Astrocyte (in vitro differentiated cells and primary cell): Measurements from ENCODE around the gene SLC7A10. TPM values are rescaled to one million over a fixed set of nuclear protein-coding genes. Genes with fewer than 3 reads are reported as not detected.

Experiments
- DNase-seq: peaks from one replicate; pipeline ENCODE4 v3.0.0-alpha.2; 2010; ENCODE audit warnings: low read depth
- FAIRE-seq: peaks from 2 replicates; lab custom pipeline; 2011; peaks lifted over from hg19 to GRCh38; lab: Jason Lieb, UNC
- H2AFZ ChIP-seq: 2 replicates; pipeline ENCODE4 v1.6.0; 2012; ENCODE audit warnings: low read depth, low read length, inconsistent platforms
- H3K27ac ChIP-seq: 2 replicates; pipeline ENCODE4 v1.5.1; 2011; ENCODE audit warnings: low read depth, low read length, inconsistent platforms
- H3K27me3 ChIP-seq: 2 replicates; pipeline ENCODE4 v1.6.0; 2011; ENCODE audit warnings: low read length, inconsistent platforms; ENCODE audit not compliant: insufficient read depth
- H3K36me3 ChIP-seq: 2 replicates; pipeline ENCODE4 v1.5.1; 2011; ENCODE audit warnings: low read length, inconsistent platforms; ENCODE audit not compliant: insufficient read depth
- H3K4me1 ChIP-seq: 2 replicates; pipeline ENCODE4 v1.5.1; 2011; ENCODE audit warnings: low read length, inconsistent platforms; ENCODE audit not compliant: insufficient read depth
- H3K4me2 ChIP-seq: 2 replicates; pipeline ENCODE4 v1.6.0; 2012; ENCODE audit warnings: low read length, inconsistent platforms
- H3K4me3 ChIP-seq: 2 replicates; pipeline ENCODE4 v1.5.1; 2011; ENCODE audit warnings: low read depth, mild to moderate bottlenecking, low read length, inconsistent platforms; ENCODE audit not compliant: insufficient read depth
- H3K79me2 ChIP-seq: 2 replicates; pipeline ENCODE4 v1.6.0; 2012; ENCODE audit warnings: mild to moderate bottlenecking, low read length, inconsistent platforms; ENCODE audit not compliant: insufficient read depth
- H3K9ac ChIP-seq: 2 replicates; pipeline ENCODE4 v1.6.0; 2012; ENCODE audit warnings: mild to moderate bottlenecking, low read length, inconsistent platforms
- H3K9me3 ChIP-seq: 2 replicates; pipeline ENCODE4 v1.5.1; 2012; ENCODE audit warnings: low read depth, mild to moderate bottlenecking, low read length, inconsistent platforms; ENCODE audit not compliant: insufficient read depth
- H4K20me1 ChIP-seq: 2 replicates; pipeline ENCODE4 v1.6.0; 2012; ENCODE audit warnings: low read length, inconsistent platforms; ENCODE audit not compliant: insufficient read depth
- H3K27ac Mint-ChIP-seq: one replicate; pipeline ENCODE4 v1.8.0; 2021; ENCODE audit warnings: mild to moderate bottlenecking, mixed read lengths; ENCODE audit not compliant: unreplicated experiment
- H3K27me3 Mint-ChIP-seq: one replicate; pipeline ENCODE4 v1.8.0; 2021; ENCODE audit warnings: low read depth, mixed read lengths; ENCODE audit not compliant: unreplicated experiment
- H3K36me3 Mint-ChIP-seq: one replicate; pipeline ENCODE4 v1.8.0; 2021; ENCODE audit warnings: low read depth, mixed read lengths; ENCODE audit not compliant: unreplicated experiment
- H3K4me1 Mint-ChIP-seq: one replicate; pipeline ENCODE4 v1.8.0; 2021; ENCODE audit warnings: low read depth, mixed read lengths; ENCODE audit not compliant: unreplicated experiment
- H3K4me3 Mint-ChIP-seq: one replicate; pipeline ENCODE4 v1.8.0; 2021; ENCODE audit warnings: mild to moderate bottlenecking, moderate library complexity, mixed read lengths; ENCODE audit not compliant: unreplicated experiment
- H3K9me3 Mint-ChIP-seq: one replicate; pipeline ENCODE4 v1.8.0; 2021; ENCODE audit warnings: mild to moderate bottlenecking, mixed read lengths; ENCODE audit not compliant: unreplicated experiment
- CTCF ChIP-seq: IDR thresholded peaks from 2 replicates; pipeline ENCODE4 v1.5.1; 2011; ENCODE audit warnings: low read depth, mild to moderate bottlenecking, inconsistent platforms, low read length, moderate library complexity; ENCODE audit not compliant: insufficient read depth
- EZH2 ChIP-seq: IDR thresholded peaks from 2 replicates; pipeline ENCODE4 v1.6.1; 2012; ENCODE audit warnings: mild to moderate bottlenecking, low read length, inconsistent platforms; ENCODE audit not compliant: insufficient read depth
- total RNA-seq: library from RNA; stranded (reverse); gene quantifications from 2 replicates; pipeline ENCODE4 v1.2.1, GENCODE V29; 2021

SLC7A10 gene
- total RNA-seq, 1 donor from 2014 or later = 0.61 TPM

- Histone ChIP-seq H3K4me1 (peaks cover 10% of the 10 kb centered on the region), H3K36me3 (no peaks in the 10 kb centered on the region), H3K27me3 (no peaks in the 10 kb centered on the region), H3K4me2 (no peak overlapping the region), H3K27ac (no peak overlapping the region), H3K4me3 (no peak overlapping the region), H3K79me2 (no peaks in the 10 kb centered on the region), H3K9ac (no peak overlapping the region), H4K20me1 (no peaks in the 10 kb centered on the region), H2AFZ (no peak overlapping the region), H3K9me3 (no peaks in the 10 kb centered on the region)
- no peak for DNase-seq
- no peaks in the 10 kb centered on the region for H3K36me3 Mint-ChIP-seq
- TF ChIP-seq CTCF = no peak
- TF ChIP-seq EZH2 = no peak
- no peak overlapping the region for H3K27ac Mint-ChIP-seq
- H3K4me1 Mint-ChIP-seq = peaks cover 7% of the 10 kb centered on the region
- no peak for FAIRE-seq
- no peaks in the 10 kb centered on the region for H3K9me3 Mint-ChIP-seq
- H3K4me3 Mint-ChIP-seq = no peak overlapping the region
- peaks cover 17% of the 10 kb centered on the region for H3K27me3 Mint-ChIP-seq
Measured at GRCh38 chr19:33271246-33272021, 45.8 kb upstream of the SLC7A10 start.

GRCh38 chr19:33270769-33271168 is 45.1 kb upstream of the SLC7A10 start:
- H3K9me3 ChIP-seq = no peaks in the 10 kb centered on the region
- Mint-ChIP-seq H3K4me3 (peak overlapping the region; percentile 40), H3K4me1 (peaks cover 7% of the 10 kb centered on the region), H3K27me3 (peaks cover 21% of the 10 kb centered on the region), H3K27ac (no peak overlapping the region), H3K36me3 (no peaks in the 10 kb centered on the region), H3K9me3 (no peaks in the 10 kb centered on the region)
- H3K4me2 ChIP-seq = no peak overlapping the region
- H2AFZ ChIP-seq = no peak overlapping the region
- H3K27me3 ChIP-seq = no peaks in the 10 kb centered on the region
- no peak for TF ChIP-seq CTCF
- no peak for TF ChIP-seq EZH2
- no peak overlapping the region for H3K27ac ChIP-seq
- DNase-seq = no peak
- no peak for FAIRE-seq
- H3K79me2 ChIP-seq = no peaks in the 10 kb centered on the region
- H3K4me3 ChIP-seq = no peak overlapping the region
- H4K20me1 ChIP-seq = no peaks in the 10 kb centered on the region
- peaks cover 10% of the 10 kb centered on the region for H3K4me1 ChIP-seq
- no peak overlapping the region for H3K9ac ChIP-seq
- no peaks in the 10 kb centered on the region for H3K36me3 ChIP-seq

- no peak overlapping the region for H3K27ac Mint-ChIP-seq
- Histone ChIP-seq H3K4me3 (no peak overlapping the region), H3K36me3 (no peaks in the 10 kb centered on the region), H3K4me2 (no peak overlapping the region), H3K27ac (no peak overlapping the region), H3K27me3 (no peaks in the 10 kb centered on the region), H3K9ac (no peak overlapping the region), H3K9me3 (no peaks in the 10 kb centered on the region), H3K4me1 (peaks cover 5% of the 10 kb centered on the region), H3K79me2 (no peaks in the 10 kb centered on the region), H4K20me1 (no peaks in the 10 kb centered on the region), H2AFZ (no peak overlapping the region)
- peaks cover 2% of the 10 kb centered on the region for H3K4me1 Mint-ChIP-seq
- no peak for FAIRE-seq
- no peak for TF ChIP-seq EZH2
- no peak for TF ChIP-seq CTCF
- peaks cover 34% of the 10 kb centered on the region for H3K27me3 Mint-ChIP-seq
- H3K4me3 Mint-ChIP-seq = no peak overlapping the region
- no peaks in the 10 kb centered on the region for H3K36me3 Mint-ChIP-seq
- H3K9me3 Mint-ChIP-seq = no peaks in the 10 kb centered on the region
- no peak for DNase-seq
Measured at GRCh38 chr19:33269016-33269415, 43.4 kb upstream of the SLC7A10 start.
